ENCODE results near the gene ULK4. TPM values are rescaled to one million over a fixed set of nuclear protein-coding genes. Genes with fewer than 3 reads are reported as not detected.

Gene ULK4
- total and polyA plus RNA-seq, 2 of the 8 experiments (the other 6 are each of a cell fraction or from before 2014, with no cell fraction given): 3.0 to 10.8 TPM

- TF ChIP-seq CHD7 (IDR thresholded peaks at IDR 0.05; ENCODE audit: insufficient replicate concordance, low read length): no peak
Measured at GRCh38 chr3:41447701-41448100, 514.2 kb downstream of the ULK4 start (continued).

Measured in H1 (cell line).